GM21381 (cell line): ENCODE measurements around the gene LRP8.

Source experiments
- ATAC-seq: cut with Tn5 transposase; IDR thresholded peaks from one replicate; pipeline ENCODE4 v1.9.1; 2021; ENCODE audit warnings: mild to moderate bottlenecking, moderate library complexity; ENCODE audit not compliant: unreplicated experiment

Gene LRP8

GRCh38 chr1:53328009-53328461 is at the start of gene LRP8:
Gene LRP8, minus strand, starts transcription at chr1:53328070. Its CDS starts 158 bp downstream, at chr1:53327912.
- peak; percentile 39 for ATAC-seq

GRCh38 chr1:53377438-53377841 is 49.6 kb upstream of the LRP8 start:
- no peak for ATAC-seq

- ATAC-seq: no peak
Measured at GRCh38 chr1:53376742-53377437, 49.0 kb upstream of the LRP8 start.

GRCh38 chr1:53376041-53376461 is 48.2 kb upstream of the LRP8 start:
- no peak for ATAC-seq

GRCh38 chr1:53375440-53375839 is 47.6 kb upstream of the LRP8 start:
- ATAC-seq: no peak

GRCh38 chr1:53373246-53373645 is 45.4 kb upstream of the LRP8 start:
- no peak for ATAC-seq

GRCh38 chr1:53372501-53372951 is 44.7 kb upstream of the LRP8 start:
- no peak for ATAC-seq

GRCh38 chr1:53371851-53372250 is 44.0 kb upstream of the LRP8 start:
- ATAC-seq: no peak

GRCh38 chr1:53371121-53371666 is 43.3 kb upstream of the LRP8 start:
- no peak for ATAC-seq

- no peak for ATAC-seq
Measured at GRCh38 chr1:53370369-53370961, 42.6 kb upstream of the LRP8 start.

- no peak for ATAC-seq
Measured at GRCh38 chr1:53369761-53370160, 41.9 kb upstream of the LRP8 start.

GRCh38 chr1:53369034-53369750 is 41.3 kb upstream of the LRP8 start:
- no peak for ATAC-seq

GRCh38 chr1:53368314-53369033 is 40.6 kb upstream of the LRP8 start:
- no peak for ATAC-seq

GRCh38 chr1:53367503-53368313 is 39.8 kb upstream of the LRP8 start:
- ATAC-seq: peak; percentile 92

GRCh38 chr1:53366901-53367502 is 39.1 kb upstream of the LRP8 start:
- ATAC-seq: no peak

GRCh38 chr1:53365437-53366063 is 37.7 kb upstream of the LRP8 start:
- ATAC-seq: no peak

- no peak for ATAC-seq
Measured at GRCh38 chr1:53362851-53363642, 35.2 kb upstream of the LRP8 start.

GRCh38 chr1:53362270-53362669 is 34.4 kb upstream of the LRP8 start:
- ATAC-seq: no peak
